ENCODE measurements around the gene BPTF.
"Not testable (repeated sequence)": the region's sequence is repeated elsewhere in the genome, so short reads cannot be mapped to it uniquely, and the experiment has no call there.

Gene BPTF

GRCh38 chr17:67891481-67892119, 66.3 kb downstream of the BPTF start:
- no peak for DNase-seq (ENCODE audit: low spot score)

- DNase-seq (ENCODE audit: low spot score), result no peak
Measured at GRCh38 chr17:67902511-67903231, 77.4 kb downstream of the BPTF start.

- DNase-seq (ENCODE audit: low spot score), result not testable (repeated sequence)
Measured at GRCh38 chr17:67905298-67905697, 80.0 kb downstream of the BPTF start.

GRCh38 chr17:67910117-67910803, 85.0 kb downstream of the BPTF start:
- DNase-seq (ENCODE audit: low spot score), result not testable (repeated sequence)

- peak; percentile 58 for DNase-seq (ENCODE audit: low spot score)
Measured at GRCh38 chr17:67911059-67911782, 85.9 kb downstream of the BPTF start.

- DNase-seq (ENCODE audit: low spot score), result no peak
Measured at GRCh38 chr17:67912088-67912487, 86.8 kb downstream of the BPTF start.

- DNase-seq (ENCODE audit: low spot score), result no peak
Measured at GRCh38 chr17:67912656-67913055, 87.4 kb downstream of the BPTF start.

GRCh38 chr17:67920212-67920611, 94.9 kb downstream of the BPTF start:
- DNase-seq (ENCODE audit: low spot score), result no peak

- no peak for DNase-seq (ENCODE audit: low spot score)
Measured at GRCh38 chr17:67922503-67922902, 97.2 kb downstream of the BPTF start.

GRCh38 chr17:67928842-67929241, 103.5 kb downstream of the BPTF start:
- DNase-seq (ENCODE audit: low spot score), result not testable (repeated sequence)

GRCh38 chr17:67931227-67931626, 105.9 kb downstream of the BPTF start:
- no peak for DNase-seq (ENCODE audit: low spot score)

- no peak for DNase-seq (ENCODE audit: low spot score)
Measured at GRCh38 chr17:67942810-67943209, 117.5 kb downstream of the BPTF start.

- no peak for DNase-seq (ENCODE audit: low spot score)
Measured at GRCh38 chr17:67944035-67944434, 118.7 kb downstream of the BPTF start.

GRCh38 chr17:67946513-67946912, 121.2 kb downstream of the BPTF start:
- no peak for DNase-seq (ENCODE audit: low spot score)

GRCh38 chr17:67947325-67947813, 122.1 kb downstream of the BPTF start:
- no peak for DNase-seq (ENCODE audit: low spot score)

GRCh38 chr17:67950945-67951344, 125.6 kb downstream of the BPTF start:
- no peak for DNase-seq (ENCODE audit: low spot score)

- no peak for DNase-seq (ENCODE audit: low spot score)
Measured at GRCh38 chr17:67959510-67959909, 134.2 kb downstream of the BPTF start.

- DNase-seq (ENCODE audit: low spot score), result not testable (repeated sequence)
Measured at GRCh38 chr17:67960276-67960675, 135.0 kb downstream of the BPTF start.

GRCh38 chr17:67962156-67962555, 136.9 kb downstream of the BPTF start:
- DNase-seq (ENCODE audit: low spot score), result not testable (repeated sequence)

- peak; percentile 80 for DNase-seq (ENCODE audit: low spot score)
Measured at GRCh38 chr17:67963145-67963572, 137.9 kb downstream of the BPTF start.

- no peak for DNase-seq (ENCODE audit: low spot score)
Measured at GRCh38 chr17:67970783-67971182, 145.5 kb downstream of the BPTF start.

- DNase-seq (ENCODE audit: low spot score), result no peak
Measured at GRCh38 chr17:67974185-67974584, 148.9 kb downstream of the BPTF start.
